ENCODE data around the gene ARAP2.

ARAP2 gene

DNA sequence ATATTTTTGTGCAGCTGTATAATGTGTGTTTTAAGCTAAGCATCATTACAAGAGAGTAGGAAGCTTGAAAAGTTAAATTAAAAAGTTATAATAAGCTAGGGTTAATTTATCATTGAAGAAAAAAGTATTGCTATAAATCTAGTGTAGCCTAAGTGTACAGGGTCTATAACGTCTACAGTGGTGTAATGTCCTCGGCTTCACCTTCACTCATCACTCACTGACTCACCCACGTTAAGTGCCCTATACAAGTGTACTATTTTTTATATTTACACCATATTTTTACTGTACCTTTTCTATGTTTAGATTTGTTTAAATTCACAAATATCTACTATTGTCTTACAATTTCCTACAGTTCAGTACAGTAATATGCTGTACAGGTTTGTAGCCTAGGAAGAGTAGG, 23.5 kb downstream of the ARAP2 start:
- no peak for DNase-seq (ENCODE audit: low read depth)

DNA sequence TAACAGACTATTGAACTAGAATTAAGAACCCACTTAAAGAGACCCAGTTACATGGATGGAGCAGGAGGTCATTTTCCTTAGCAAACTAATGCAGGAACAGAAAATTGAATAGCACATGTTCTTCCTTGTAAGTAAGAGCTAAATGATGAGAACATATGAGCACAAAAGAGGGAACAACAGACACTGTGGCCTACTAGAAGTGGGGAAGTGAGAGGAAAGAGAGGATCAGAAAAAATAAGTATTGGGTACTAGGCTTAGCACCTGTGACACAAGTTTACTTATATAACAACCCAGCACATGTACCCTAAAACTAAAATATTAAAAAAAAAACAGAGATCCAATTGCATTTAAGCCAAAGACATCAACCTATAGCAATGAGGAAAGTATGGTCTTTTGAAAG, 26.2 kb downstream of the ARAP2 start:
- DNase-seq (ENCODE audit: low read depth), result no peak

DNA sequence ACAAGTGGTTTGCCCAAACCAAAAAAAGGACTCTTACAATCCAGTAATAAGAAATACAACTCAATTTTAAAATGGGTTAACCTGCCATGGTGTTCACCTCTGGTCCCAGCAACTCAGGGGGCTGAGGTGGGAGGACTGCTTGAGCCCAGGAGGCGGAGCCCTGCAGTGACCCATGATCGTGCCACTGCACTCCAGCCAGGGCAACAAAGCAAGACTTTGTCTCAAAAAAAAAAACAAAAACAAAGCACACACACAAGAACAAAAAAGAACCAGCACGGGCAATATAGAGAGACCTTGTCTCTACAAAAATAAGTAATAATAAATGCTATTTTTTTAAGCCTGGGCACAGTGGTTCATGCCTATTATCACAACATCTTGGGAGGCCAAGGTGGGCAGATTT, 28.7 kb downstream of the ARAP2 start:
- no peak for DNase-seq (ENCODE audit: low read depth)

DNA sequence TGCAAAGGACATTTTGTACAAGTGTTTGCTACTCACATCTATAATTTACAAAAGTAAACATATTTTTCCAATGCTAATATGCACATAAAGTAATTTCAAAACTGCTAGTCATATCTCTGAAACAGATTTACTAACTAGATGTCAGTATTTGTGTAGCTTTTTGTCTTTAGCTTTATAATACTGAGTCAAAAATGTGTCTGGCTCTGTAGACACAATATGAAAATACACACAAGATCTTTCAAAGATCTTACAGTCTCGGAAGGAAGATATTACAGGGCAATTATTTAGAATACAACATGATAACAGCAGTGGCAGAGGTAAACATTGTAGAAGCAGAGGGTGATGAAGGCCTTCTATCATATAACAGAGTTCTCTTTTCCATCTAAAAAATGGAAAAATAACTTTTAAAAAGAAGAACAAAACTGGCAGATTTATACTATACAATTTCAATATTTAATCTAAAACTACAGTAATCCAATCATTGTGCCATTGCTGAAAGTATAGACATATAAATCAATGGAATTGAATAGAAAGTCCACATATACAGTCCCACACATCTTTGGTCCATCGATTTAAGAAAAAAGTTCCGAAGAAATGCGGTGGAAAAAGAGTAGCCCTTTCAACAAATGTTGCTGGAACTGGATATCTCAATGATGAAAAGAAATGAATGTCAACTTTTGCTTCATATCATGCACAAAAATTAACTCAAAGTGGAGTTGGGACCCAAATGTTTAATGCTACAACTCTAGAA, 29.4 kb downstream of the ARAP2 start:
- DNase-seq (ENCODE audit: low read depth), result no peak

DNA sequence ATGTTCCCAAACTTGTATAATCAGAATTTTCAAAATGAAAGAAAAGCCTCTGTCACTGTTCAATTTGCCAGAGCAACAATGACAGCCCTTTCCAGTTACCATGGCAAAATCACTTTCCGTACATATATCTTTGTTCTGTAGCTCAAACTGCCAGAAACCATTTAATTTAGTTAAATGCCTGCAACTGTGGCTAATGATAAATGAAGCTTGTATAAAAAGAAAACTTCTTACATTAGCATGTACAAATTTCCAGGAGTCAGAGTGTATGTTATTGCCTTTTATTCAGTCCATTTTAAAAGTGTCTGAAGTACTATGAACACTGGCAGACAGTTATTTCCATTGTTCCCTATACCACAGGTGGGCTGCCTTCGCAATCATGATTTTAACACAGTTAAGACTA, 30.3 kb downstream of the ARAP2 start:
- DNase-seq (ENCODE audit: low read depth), result no peak

DNA sequence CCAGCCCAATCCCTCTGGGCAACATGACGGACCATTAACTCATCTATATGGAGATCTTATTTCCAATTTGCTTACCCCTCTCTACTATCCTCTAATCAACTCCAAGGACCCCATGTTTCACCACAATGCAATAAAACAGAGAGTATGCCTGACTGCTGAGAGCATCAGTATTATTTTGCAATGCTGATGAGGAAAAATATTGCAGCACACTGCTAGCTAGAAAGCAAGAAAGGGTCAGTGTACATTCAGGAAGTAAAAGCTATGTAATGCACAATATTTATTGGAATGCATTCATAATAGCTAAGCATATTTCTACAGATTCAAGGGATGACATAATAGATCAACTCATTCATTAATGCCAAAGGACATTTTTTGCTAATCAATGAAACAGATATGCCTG, 33.2 kb downstream of the ARAP2 start:
- no peak for DNase-seq (ENCODE audit: low read depth)

DNA sequence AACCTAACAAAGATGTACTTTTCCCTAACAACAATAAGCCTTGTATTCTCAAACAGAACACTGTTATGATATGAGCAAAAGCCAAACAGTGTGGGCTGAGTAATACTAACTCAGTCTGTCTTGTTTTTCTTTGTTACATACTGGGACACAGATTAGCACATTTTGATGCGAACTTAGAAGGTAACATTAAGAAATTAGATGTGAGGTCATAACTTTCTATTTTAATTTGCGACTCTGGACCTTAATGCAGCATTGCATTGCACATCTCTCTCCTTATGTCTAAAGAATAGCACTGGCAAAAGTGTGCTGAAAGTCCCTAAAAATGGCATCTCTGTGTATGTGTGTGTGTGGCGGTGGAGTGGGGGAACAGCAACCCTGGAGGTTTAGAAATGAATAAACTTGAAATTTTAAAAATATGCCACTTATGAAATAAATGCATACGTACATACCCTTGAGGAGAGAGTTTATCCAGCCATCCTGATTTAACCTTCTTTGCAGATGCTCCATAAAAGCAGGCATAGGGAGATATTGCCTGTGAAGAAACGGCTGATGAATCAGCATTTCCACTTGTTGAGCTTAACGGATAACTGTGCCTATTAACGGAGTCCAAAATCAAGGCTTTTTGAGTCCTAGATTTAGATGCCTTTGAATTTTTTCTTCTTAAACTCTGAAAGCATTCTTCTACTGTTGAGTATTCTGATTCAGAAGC, 34.2 kb downstream of the ARAP2 start:
- DNase-seq (ENCODE audit: low read depth), result no peak

DNA sequence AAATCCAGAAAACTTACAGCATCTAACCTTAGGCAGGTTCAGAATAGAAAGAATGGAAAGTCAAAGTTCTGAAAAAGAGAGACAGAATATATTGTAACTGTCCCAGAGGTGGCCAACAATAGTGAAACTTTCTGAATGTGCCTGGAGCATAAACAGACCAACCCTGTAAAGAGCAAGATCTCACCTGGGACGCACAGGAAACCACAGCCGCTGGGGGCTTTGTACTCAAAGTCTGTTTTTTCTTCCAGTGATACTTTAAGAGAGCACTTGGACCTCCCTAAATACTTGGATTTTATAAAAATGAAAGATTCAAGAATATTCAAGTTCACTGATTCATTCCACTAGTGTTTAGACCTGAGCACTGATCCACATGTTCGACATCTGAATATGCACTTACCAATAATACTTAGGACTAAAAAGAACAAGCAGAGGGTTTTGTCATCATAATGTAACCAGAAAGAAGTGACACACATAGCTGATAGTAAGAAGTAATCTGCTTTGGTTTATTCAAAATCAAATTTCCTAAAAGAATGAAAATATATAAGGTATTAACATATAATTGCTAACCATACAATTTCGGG, 35.3 kb downstream of the ARAP2 start:
- DNase-seq (ENCODE audit: low read depth), result no peak

DNA sequence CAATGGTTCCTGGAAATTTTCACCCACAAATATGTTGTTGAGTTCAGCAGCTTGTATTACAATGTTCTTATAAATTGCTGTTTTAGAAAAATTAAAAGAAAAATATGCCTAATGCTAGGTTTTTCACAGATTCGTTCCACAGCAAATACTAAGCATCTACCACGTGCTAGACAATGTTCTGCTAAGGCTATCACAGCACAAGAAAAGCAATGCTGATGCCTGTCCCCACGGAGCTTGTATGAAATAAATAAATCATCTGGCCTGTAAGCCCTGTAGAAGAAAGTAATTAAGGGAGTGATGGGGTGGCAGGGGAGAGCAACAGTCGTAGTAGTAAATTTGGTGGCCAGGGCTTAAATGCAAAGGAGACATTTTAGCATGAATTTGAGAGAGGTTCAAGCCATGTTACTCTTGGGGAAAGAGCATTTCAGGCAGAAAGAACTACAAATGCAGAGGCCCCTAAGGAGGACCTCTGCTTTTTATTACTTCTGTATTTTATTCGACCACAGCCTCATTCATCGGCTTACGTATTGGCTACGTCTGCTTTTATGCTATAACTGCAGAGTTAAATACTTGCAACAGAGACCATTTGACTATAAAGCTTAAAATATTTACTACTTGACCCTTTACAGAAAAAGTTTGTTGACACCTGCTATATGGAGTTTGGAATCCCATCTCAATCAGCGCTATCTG, 36.3 kb downstream of the ARAP2 start:
- no peak for DNase-seq (ENCODE audit: low read depth)

DNA sequence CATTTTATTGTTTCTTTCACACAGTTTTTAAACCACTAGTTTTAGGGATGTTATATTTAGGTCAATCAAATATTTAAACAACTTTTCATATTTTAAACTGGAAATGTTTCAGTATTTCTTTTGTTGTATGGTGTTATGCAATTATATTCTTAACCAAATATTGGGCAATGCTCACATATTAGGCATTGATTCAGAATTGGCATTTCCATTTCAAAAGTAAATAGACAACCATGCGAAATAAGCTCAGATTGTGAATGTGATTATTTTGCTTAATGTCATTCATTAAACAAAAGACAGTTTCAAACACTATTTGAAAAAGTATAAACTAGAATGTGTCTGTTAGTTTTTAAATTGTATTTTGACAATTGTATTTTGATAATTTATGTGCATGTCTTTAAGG, 36.9 kb downstream of the ARAP2 start:
- DNase-seq (ENCODE audit: low read depth), result no peak

DNA sequence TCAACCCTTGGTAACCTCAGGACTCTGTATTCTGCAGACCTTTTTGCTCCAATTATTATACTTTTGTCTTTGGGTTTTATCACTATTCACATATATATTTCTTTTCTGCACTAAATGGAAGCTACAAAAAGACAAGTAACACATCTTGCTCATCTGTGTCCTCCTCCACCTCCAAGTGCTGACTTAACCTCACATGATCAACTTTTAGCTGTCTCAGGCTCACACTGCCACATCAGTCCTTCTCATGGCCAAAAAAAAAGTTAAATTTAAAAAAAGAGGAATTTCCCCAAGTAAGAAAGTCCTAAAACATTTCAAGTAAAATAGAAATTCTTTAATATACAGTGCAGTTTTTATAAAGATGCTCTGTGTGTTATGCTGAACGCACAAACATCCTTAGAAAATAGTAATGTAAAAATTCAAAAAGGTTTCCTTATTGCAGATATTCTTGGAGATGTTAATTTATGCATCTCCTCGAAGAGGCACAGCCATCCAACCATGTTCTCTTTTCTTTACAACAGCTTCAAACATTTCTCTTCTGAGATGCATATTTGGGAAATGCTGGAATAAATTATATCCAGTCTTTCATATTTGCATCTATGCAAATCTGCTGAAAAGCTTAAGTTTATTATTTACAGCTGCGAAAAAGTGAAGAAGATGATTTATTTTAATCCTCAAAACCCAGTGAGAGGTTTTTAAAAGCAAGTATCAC, 37.6 kb downstream of the ARAP2 start:
- no peak for DNase-seq (ENCODE audit: low read depth)

DNA sequence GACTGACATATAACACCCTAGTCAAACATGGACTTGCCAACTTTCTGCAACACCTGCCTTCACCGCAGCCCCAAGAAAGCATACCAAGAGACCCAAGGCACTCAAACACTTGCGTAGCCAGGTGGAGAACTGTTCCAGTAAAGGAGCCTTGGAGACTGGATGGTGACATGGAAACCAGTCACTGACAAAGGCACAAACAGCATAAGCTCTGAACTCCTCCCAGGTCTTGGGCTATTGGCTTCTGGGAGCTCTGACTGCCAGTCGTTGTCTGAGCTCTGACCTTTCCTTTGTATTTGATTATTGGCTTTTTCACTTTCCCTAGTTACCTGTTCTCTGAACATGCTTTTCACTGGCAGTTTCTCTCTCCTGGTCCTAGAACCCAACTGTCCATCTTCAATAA, 38.3 kb downstream of the ARAP2 start:
- no peak for DNase-seq (ENCODE audit: low read depth)

DNA sequence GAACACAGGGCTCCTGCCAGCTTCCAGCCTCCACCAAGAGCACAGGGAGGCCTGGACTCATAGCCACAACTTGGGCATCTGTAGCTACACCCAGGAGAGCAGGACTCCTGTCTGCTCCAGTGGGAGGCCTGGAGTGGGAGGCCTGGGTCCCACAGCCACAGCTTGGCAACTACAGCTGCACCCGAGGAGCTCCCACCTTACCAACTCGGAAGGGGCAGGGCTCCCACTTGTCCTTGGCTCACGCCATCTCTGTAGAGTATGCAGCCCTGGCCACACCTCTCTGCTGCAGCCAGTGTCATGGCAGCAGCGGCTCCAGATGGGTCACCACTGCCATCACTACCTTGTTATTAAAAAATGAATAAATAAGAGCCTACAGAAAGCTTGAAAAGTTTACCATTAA, 45.5 kb downstream of the ARAP2 start:
- no peak for DNase-seq (ENCODE audit: low read depth)

DNA sequence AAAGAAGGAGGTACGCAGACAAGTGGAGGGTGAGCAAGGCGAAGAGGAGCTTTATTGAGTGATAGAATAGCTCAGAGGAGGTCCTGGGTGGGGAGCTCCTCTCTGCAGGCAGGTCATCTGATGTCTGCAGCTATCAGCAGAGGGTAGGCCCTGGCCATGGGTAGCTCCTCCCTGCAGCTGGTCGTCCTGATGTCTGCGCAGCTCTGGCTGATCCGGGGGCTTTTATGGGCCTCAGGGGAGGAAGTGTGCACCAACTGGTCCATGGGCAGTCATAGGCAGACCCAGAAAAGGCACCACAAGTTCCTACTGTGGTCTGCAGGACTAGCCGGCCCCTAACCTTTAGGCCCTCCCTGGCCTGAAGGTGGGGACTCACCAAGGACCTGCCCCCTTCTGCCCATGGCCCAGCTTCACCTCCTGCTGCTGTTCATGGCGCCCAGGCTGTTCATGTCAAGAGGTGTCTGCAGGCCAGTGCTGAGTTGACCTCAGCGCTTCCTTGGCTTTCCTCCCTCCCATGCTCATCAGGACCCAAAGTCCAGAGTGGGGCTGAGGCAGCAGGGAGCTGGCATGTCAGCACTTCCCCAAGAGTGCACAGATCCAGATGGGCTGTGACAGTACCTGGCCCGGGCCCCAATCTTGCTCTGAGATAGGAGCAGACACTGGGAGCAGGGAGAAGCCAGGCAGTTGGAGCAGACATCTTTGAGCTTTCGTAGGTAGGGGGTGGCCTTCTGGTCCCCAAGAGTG, 46.1 kb downstream of the ARAP2 start:
- DNase-seq (ENCODE audit: low read depth), result no peak

DNA sequence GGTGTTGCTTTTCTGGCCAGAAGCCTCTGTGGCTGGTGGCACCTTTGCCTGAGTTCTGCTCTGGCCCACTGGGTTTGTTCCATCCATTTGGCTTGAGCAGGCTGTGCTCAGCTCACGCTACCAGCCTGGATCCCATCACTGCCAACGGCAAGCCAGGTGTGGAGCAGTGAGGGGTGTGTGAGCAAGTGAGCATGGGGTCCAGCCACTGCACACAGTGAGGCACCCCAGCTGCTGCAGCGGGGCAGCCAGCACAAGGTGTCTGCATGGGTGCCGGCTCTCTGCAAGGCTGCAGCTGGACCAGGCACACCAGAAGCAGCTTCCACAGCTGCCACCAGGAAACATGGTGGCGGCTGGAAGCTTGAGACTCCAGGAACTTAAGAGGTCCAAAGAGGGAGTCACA, 46.8 kb downstream of the ARAP2 start:
- DNase-seq (ENCODE audit: low read depth), result no peak

DNA sequence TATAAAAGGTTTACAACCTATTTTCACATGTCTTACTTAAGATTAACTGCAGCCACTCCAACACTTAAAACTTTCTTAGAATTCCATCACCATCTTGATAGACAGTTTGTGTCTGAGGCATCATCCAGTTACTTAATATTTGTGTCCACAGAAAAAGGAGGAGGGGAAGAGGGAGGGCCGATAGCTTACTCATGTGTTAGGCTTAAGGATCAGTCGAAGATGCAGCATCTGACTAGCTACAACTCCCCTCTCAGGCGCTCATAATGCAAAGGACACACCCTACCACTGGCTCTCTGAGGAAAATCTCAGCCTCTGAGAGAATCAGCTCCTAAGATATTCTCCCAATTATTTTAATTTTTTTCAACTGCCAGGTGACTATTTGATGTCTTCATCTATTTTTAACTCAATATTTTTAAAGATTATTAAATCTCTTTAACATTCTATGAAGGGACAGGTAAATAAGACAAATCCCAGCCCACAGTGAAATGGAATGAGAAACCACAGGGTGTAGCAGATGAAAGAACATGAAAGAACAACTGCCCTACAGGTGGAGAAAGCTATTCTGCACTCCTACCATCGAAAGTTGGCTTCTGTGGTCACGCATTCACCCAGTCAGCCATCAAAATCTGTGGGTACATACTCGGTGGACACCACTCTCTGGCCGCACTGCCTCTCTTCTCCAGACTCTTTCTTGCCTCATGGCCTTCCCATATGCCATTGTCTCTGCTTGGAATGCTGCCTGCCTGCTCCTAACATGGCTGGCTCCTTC, 48.0 kb downstream of the ARAP2 start:
- DNase-seq (ENCODE audit: low read depth), result no peak

DNA sequence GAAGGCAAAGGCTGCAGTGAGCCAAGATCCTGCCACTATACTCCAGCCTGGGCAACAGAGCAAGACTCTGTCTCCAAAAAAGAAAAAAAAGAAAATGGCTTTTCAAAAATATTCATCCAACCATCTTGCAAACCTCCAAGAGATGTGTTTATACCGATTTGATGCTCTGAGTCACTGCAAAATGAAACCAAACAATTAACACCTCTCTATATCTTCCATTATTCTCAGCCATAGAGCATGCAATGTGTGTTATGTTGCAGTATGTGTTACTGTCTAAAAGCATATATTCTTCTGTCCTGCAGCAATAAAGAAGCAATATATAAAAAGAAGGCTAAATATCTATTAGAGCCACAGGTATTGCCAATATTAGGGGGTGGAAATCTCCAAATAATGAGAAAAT, 51.4 kb downstream of the ARAP2 start:
- DNase-seq (ENCODE audit: low read depth), result no peak

DNA sequence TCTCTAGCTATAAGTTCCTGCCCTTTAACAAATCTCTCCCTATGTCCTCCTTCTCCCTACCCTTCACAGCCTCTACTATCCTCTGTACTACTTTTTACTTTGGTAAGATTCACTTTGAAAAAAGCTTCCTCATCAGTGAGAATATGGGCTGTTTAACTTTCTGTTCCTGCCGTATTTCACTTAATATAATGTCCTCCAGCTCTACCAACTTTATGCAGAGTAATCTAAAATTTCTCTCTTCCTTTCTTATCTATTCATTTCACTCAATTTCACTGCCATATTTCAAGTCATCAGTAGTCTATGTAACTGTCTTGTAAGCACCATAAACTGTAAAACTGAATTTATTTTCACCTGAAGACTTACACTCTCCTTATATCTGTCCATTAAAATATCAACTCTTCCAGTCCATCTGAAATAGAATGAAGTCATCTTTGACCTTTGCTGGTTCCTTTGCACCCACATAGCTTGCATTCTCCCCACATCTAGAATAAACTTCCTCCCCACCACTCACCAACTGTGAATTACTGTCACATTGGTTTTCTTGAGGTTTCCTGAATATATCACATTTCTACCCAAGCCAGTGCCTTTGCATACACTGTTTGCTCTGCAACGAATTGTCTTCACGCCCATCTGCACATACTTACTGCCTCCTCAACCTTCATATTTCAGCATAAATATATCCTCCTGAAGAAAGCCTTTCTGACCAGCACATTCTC, 54.6 kb downstream of the ARAP2 start:
- no peak for DNase-seq (ENCODE audit: low read depth)

DNA sequence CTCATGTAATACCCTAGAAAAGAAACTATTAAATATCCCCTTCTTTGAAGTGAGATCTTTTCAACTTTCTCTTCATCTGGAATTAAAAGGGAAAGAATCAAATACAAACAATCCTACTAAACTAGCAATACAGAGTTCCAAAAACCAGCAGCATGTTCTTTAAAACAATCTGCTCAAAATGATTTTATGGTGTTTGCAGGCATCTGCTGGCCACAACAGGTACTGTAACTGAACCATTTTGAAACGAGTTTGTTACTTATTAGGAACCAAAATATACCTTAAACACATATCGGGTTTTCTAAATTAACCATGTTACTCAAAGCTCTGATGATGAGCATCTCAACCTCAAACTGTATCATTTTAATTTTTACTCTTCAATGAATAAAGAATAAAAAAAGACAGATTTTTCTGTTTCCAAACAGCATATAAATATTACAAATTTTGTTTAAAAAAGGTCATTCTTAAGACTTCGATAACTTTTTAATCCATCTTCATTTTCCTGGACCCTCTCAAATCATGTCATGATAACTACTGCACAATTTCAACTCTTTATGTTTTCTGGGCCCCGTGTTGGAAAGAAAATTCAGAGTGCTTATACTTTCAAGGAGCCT, 56.5 kb downstream of the ARAP2 start:
- no peak for DNase-seq (ENCODE audit: low read depth)
